Stimulated activated CD8-positive, alpha-beta memory T cell treated with anti-CD3 and anti-CD28 coated beads, Interleukin-7, amount 100 ng/mL, for 4 hours (primary cell): ENCODE data around the gene ABHD6.
"Not testable (repeated sequence)": the region's sequence is repeated elsewhere in the genome, so short reads cannot be mapped to it uniquely, and the experiment has no call there.

Experiments
- DNase-seq, 2 donors: peaks; one replicate each; pipeline ENCODE4 v3.0.0-alpha.2; 2020; ENCODE audit warnings: low read depth in 2 of 2

ABHD6 gene, protein sequence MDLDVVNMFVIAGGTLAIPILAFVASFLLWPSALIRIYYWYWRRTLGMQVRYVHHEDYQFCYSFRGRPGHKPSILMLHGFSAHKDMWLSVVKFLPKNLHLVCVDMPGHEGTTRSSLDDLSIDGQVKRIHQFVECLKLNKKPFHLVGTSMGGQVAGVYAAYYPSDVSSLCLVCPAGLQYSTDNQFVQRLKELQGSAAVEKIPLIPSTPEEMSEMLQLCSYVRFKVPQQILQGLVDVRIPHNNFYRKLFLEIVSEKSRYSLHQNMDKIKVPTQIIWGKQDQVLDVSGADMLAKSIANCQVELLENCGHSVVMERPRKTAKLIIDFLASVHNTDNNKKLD

DNA sequence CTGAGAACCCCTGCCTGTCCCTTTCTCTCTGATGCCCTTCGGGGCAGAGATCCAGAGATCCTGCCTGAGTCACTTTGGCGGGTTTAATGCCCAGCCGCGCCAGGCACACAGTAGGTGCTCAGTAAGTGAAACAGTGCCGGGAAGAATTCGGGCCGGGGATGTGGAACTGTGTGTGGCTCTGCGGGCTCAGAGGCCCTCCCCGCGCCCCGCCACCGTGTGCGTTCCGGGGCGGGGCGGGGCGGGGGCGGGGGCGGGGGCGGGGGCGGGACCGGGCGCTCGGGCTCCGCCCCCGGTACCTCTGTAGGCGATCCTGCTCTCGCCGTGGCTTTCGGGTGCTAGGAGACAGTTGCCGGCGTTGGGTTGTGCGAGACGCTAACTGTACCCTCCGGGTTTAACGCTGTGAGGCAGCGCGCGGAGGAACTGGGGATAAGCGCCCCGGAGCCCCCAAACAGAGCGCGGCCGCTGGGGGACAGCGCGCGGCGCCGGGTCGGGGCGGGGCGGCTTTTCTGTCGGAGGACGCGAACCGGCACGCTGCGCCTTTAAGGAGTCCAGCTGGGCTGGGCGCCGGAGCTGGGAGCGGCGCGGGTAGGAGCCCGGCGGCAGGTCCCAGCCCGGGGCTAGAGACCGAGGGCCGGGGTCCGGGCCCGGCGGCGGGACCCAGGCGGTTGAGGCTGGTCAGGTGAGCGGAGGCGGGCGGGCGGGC, at the start of gene ABHD6:
Gene ABHD6, plus strand, starts transcription at position 555 of the 703 bp plus-strand sequence. CDS start 18,795 bp downstream, outside the sequence.
- DNase-seq: peak; percentile 53 to 70

DNA sequence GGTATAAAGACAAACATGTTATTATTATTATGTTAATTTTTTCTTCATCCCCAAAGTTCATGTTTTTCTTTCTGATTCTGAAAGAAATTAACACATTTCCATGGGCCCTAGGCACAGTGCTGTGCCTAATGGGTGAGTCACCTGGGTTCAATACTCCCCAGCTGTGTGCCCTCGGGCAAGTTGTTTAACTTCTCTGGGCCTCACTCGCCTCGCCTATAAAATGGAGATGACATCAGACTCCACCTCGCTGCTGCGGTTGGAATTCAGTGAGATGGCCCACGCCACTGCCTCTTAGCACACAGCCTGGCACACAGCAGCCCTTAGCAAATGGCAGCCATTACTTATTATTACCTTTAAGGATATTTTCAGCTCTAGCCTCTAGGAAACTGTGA, 49.4 kb upstream of the ABHD6 start:
- no peak for DNase-seq

DNA sequence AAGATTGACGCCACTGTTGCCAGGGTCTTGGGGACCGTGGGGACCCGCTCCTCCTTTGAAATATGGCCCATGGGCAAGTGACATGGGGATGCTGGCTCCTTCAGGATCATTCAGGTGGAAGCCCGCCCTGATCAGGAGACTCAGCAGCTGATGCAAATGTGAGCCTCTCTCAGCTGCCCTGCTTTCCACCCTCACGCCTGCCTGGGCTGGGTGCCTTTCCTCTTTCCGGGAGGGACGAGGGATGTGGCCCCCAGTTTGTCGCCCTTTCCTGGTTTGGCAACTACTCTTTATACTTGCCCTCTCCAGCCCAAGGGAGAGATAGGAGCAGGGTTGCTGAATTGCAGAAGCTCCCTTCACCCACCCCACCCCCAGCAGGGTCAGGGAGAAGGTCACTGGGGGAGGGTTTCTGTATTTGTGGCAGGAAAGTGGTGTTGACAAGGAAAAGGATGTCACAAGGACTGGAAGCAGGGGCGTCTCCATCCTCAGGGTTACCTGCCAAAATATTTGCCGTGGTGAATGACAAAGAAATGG, 48.6 kb upstream of the ABHD6 start:
- DNase-seq: no peak

DNA sequence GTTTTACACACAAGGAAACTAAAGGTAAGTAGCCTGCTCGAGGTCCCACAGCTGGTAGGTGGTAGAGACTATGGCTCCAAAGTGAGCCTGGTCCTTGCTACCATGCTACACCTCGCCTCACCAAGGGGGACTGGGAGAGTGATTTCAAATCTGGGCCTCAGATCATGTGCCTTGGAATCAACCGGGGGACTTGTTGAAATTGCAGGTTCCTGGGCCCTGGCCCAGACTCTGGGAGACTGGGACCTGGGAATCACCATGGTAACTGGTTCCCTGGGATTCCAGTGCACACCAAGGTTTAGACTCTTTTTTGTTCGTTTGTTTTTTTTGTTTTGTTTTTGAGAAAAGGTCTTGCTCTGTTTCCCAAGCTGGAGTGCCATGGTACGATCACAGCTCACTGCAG, 47.9 kb upstream of the ABHD6 start:
- DNase-seq: no peak

DNA sequence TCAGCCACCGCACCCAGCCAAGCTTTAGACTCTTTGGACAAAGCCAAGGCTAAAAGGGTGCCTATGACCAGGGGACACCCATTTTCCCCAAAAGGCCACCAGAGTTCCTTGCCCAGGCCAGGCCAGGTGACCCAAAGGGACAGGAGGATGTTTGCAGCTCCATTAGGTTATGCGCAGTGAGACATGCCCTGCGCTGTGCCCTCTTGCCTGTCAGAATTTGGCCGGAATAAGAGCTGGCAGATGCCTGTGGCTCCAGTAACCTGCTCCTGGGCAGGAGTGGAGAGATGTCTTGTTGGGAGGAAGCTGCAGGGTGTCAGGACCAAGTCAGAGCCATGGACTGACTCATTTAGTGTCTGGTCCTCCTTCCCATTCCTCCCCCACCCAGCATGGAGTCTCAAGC, 47.3 kb upstream of the ABHD6 start:
- DNase-seq: no peak

DNA sequence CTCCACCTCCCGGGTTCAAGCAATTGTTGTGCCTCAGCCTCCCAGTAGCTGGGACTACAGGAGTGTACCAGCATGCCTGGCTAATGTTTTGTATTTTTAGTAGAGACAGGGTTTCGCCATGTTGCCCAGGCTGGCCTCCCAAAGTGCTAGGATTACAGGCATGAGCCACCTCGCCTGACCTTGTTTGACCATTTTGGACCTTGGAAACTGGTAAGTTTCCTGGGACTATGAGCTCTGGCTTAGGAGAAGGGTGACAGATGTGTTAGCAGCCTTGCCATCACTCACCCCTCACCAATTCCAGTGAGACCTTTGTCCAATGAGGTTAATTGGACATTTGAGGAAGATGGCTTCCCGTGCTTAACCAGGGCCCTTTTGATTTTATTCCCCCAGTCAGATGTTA, 46.7 kb upstream of the ABHD6 start:
- no peak for DNase-seq

DNA sequence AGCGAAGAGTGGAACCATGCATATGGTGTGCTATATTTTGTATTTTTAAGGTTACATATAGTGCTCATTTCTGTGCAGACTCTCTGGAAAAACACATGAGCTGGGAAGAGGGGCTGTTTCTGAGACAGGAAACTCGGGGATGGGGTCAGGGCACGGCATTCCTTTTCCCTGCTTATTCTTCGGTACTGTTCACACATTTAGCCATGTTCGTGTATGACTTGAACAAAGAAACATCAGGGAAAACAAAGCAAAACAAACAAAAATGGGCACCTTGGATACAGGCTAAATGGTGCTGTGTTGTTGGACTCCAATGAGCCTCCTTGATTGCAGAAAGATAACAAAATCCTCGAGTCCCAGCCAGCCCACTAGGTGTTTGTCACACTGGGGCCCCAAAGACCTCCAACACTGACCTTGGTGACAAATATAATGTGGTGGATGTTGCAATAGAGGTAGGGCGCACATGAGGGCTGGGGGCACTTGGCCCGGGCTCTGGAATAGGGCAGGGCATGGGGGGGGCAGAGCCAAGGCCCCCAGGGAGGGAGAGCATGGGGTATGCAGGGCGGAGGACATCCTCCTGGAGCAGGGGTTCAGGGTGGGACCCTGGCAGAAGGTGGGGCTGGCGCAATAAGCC, 46.1 kb upstream of the ABHD6 start:
- no peak for DNase-seq

DNA sequence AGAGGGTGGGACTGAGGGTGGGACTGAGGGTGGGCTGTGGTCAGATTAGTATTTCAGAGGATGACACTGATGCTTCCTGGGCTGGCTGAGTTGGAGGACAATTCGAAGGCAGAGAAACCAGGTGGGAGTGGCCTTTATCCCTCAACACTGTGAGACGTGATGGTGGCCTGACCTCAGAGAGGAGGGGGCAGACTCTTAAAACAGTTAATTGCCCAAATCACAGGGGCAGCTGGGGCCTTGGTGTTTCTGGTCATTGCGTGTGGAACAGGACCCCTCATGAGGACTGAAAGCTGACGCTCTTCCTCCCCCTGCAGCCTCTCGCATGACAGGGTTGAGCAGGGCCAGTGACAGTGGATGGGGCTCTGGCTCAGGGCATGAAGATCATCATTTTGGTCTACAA, 45.5 kb upstream of the ABHD6 start:
- DNase-seq: no peak

DNA sequence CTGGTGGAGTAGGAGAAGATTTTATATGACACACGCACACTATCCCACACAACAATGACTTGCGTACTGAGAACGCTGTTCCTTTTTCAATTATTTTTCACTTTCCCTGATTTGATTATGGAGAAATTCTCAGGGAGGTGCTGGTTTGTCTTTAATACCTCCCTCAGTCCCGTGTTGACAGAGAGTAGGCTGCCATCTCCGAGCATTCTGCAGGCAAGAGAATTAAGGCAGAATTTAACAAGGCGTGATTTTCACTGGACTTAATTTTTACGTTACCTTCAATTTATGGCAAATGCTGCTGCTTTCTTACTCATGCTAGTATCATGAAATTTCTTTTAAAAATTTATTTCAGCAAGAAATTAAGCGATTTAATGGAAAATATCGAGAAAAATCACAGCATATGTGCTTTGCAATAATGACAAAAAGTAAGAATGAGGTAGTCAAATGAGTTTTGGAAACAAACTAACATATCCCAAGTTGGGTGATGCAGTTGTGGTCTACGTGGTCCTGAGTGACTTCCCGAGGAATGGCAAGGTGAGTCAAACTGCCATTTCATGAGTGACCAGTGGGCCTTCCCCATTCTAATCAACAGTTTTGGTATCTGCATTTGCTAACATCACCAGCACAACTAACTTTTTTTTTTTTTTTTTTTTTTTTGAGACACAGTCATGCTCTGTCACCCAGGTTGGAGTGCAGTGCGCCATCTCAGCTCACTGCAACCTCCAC, 43.7 kb upstream of the ABHD6 start:
- no peak for DNase-seq

DNA sequence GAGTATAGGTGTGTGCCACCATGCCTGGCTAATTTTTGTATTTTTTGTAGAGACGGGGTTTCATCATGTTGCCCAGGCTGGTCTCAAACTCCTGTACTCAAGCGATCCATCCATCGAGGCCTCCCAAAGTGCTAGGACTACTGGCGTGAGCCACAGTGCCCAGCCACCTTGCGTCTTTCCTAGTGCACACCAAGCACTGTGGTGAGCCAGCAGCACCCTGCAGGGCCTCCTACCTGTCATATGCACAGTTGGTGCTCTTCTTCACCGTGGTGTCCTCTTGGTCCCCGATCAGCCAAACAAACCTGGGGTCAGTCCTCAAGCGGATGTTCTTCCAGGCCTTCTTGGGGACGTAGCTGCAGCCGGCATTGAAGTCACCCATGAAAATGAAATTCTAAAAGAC, 40.0 kb upstream of the ABHD6 start:
- DNase-seq: no peak

DNA sequence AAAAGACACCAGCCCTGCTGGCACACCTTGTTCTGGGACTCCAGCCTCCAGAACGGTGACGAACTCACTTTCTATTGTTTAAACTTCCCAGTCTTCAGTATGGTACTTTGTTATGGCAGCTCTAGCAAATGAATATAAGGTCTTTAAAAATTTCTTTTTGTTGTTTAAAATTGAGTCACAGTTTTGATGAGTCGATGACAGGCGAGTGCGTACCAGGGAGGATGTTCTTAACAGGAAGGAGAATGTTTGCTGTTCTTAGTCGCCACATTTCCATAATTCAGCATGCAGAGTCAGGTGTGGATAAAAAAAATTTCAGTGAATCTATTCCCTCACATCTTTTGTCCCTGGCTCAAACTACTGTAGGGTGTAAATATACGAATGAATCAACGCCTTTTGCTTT, 39.2 kb upstream of the ABHD6 start:
- DNase-seq: no peak

DNA sequence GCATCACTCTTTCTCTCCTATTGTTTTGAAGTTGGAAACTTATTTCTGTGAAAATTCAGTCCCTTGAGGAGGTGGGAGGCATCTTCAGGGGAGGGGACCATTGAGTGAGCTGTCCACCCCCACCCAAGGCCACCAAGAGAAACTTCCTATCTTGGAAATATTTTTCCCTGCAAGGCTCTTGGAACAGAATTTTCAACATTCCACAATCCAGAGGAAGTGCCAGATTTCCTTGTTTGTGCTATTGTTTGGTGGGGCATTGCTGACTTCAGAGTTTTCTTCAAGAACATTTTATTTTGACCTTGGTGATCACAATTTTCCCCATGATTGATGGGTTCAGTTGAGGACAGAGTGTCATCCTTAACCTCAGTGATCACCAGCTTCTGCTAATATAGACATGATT, 38.8 kb upstream of the ABHD6 start:
- DNase-seq: no peak

DNA sequence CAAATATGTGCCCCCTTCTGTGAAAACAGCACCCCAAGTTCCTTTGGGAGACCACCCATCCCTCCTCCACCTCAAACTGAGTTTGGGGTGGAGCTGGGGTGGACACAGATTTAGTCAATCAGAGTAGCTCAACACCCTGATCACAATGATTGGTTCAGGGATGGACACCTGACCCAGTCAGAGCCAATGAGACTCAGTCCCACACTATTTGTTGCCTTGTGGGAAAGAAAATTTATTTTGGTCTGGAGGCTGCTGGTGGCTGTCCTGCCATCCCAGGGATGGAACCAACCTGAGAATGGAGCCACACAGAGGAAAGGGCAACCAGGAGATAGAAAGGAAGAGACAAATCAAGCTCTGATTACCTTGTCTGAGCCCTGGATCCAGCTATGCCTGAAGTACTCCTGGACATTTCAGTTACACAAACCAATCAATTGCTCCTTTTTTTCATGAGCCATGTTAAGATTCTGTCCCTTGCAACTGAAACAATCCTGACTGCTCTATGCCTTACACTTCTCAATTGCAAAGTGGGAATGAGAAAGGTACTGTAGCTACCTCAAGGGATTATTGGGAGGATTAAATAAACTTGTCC, 37.4 kb upstream of the ABHD6 start:
- no peak for DNase-seq

DNA sequence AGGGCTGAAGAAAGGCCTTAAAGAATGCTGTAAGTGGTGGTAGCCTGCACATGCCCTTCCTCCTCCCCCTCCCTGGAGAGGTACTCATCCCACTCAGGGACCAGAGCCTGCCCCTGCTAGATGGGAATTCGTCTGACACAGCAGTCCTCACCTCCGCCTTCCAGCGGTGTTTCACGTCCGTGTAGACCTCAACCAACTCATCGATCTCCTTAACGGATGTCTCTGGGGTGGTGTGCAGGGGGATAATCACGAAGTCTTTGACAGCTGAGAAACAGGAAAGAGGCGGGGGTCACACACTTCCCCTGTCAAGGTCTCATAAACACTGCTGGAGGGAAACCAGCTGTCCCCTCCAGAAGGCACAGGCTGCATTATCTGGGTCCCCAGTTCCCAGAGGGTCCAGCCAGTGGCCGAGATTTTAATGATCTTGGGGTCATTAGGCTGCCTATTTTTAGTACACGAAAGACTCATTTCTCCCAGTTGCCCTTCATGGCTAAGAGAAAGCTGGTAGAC, 36.7 kb upstream of the ABHD6 start:
- DNase-seq: no peak

DNA sequence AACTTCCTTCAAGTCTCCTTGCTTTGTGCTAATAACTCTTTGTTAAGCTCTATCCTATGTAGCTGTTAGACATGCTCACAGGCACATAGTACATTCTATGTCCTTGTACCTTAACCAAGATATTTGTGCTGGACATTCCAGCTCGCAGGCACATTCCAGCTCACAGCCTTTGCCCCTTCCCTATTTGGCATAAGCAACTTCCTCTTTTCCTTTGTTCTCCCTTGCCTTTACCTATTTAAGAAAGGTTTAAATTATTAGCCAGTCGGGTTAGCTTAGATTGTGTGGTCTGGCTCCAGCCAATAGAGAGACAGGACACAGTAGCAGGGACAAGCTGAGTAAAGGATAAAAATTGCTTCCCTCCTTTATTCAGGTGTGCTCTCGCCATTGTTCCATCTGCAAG, 36.1 kb upstream of the ABHD6 start:
- DNase-seq: not testable (repeated sequence)

DNA sequence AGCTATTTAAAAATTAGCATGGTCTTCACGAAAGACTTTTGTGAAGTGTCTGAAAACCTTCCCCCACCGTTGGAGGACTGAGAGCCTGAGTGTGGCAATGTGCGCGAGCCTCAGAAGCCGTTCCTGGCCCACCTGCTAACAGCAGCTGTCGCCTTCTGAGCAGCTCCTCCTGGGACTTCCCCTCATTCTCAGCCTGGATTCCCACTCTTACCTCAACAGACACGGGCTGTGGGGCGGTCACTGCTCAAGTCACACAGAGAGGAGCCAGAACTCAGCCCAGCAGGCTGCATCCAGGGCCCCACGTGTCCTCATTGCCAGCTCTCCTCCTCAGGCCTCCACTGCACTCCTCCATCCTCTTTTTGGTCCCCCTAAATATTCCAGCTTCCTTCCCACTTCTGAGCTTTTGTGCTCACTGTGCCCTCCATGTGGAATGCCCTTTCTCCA, 34.7 kb upstream of the ABHD6 start:
- DNase-seq: no peak

DNA sequence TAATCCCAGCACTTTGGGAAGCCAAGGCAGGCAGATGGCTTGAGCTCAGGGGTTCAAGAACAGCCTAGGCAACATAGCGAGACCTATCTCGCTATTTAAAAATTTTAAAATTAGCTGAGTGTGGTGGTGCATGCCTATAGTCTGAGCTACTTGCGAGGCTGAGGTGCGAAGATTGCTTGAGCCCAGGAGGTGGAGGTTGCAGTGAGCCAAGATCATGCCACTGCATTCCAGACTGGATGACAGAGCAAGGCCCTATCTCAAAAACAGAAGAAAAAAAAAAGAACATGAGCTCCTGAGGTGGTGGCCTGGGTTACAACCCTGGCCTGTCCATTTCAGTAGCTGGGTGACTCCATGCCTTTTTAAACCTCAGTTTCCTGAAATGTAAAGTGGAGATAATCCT, 34.1 kb upstream of the ABHD6 start:
- DNase-seq: no peak

DNA sequence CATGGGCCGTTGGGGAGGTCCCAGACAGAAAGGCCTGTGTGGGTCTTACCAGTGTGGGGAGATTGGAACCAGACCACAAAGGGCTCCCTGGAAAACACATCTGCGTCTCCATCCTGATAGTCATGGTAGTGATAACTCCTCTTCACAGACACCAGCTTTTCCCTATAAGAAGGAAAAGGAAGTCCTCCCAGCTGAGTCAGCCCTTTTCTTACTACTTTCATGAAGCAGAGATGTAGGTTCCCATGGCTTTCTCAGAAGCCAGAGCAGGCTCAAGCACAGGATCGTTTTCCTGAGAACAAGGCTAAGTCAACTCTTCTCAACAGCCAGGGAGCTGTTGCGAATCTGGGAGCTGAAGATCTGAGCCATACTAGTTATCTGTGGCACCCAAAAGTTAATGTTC, 32.9 kb upstream of the ABHD6 start:
- no peak for DNase-seq

DNA sequence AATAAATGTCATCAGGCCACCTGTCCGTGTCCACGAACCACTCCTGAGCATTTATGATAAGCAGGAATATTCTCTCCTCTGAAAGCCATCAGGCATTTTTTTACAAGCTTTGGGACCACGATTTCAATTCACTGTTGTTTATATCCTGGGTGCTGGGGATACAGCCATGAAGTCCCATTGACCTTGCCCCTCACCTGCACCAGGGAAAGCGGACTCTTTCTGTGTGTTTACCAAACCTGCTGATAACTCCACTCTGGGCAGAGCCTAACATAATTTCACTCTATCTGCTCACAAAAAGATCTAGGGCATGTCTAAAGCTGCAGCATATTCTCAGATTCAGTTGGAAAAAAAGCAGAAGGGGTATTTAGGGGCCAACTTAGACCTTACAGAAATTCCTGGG, 31.6 kb upstream of the ABHD6 start:
- no peak for DNase-seq

DNA sequence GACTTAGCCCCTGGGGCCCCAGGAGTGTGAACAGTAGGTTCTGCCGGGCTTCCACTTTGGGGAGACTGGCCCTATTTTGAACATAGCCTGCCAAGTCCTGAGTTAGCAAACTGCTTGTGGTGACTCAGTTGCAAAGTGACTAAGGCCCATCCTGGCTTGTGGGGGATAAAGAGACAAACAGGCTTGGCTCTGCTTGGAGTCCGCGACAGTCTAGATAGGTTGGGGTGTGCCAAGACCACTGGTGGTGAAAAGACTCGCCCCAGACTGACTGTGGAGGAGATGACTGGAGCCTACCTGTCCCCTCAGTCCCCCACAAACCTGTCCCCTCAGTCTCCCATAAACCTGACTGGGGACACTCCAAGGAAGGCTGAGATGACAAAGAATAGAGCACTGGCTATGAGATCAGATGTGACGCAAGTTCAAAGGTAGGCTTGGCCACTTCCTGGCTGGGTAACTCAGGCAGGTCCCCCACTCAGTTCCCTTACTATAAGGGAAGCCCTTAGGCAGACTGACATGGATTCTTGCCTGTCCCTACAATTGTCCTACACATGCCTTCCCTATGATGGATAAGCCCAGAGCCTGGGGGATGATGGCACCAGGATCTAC, 31.1 kb upstream of the ABHD6 start:
- DNase-seq: no peak

DNA sequence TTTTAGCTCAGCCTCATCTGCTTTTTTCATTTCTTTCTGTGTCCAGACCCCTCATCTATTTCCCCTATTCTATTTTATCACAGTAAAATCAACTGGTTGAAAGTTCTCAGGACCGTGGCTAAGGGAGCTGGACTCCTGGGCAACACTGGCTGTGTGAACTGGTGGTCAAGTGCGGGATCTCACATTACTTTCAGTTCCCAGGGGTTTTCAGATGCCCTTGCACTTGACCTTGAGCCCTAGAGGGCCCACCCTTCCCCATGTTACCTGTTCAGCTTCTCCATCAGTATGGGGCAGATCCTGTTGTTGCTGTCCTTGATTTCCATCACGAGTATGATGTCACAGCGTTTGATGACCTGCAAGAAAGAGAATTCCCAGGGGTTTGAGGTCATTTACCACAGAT, 29.6 kb upstream of the ABHD6 start:
- no peak for DNase-seq
